Measurements from ENCODE around the gene PLAAT5.

DNA sequence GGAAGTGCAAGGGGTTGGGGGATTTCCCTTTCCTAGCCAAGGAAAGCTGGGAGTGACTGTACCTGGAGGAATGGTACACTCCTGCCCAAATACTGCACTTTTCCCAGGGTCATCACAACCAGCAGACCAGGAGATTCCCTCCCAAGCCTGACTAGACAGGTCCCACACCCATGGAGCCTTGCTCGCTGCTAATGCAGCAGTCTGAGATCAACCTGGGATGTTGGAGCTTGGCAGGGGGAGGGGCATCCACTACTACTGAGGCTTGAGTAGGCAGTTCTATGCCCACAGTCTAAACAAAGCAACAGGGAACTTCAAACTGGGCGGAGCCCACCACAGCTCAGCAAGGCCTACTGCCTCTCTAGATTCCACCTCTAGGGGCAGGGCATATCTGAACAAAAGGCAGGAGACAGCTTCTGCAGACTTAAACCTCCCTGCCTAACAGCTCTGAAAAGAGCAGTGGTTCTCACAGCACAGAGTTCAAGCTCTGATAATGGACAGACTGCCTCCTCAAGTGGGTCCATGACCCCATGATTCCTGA lies 62.9 kb downstream of the PLAAT5 start:
- TF ChIP-seq POLR2A (IDR thresholded peaks at IDR 0.05) = no peak
- TF ChIP-seq, protein P1, sequence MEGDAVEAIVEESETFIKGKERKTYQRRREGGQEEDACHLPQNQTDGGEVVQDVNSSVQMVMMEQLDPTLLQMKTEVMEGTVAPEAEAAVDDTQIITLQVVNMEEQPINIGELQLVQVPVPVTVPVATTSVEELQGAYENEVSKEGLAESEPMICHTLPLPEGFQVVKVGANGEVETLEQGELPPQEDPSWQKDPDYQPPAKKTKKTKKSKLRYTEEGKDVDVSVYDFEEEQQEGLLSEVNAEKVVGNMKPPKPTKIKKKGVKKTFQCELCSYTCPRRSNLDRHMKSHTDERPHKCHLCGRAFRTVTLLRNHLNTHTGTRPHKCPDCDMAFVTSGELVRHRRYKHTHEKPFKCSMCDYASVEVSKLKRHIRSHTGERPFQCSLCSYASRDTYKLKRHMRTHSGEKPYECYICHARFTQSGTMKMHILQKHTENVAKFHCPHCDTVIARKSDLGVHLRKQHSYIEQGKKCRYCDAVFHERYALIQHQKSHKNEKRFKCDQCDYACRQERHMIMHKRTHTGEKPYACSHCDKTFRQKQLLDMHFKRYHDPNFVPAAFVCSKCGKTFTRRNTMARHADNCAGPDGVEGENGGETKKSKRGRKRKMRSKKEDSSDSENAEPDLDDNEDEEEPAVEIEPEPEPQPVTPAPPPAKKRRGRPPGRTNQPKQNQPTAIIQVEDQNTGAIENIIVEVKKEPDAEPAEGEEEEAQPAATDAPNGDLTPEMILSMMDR (IDR thresholded peaks at IDR 0.05) = peak in 1 of 6 experiments; percentile 30
